ENCODE data around the gene TMEM259. TPM values are rescaled to one million over a fixed set of nuclear protein-coding genes. Genes with fewer than 3 reads are reported as not detected.

TMEM259 gene
- total RNA-seq, 1 donor from 2014 or later: 120 TPM

DNA sequence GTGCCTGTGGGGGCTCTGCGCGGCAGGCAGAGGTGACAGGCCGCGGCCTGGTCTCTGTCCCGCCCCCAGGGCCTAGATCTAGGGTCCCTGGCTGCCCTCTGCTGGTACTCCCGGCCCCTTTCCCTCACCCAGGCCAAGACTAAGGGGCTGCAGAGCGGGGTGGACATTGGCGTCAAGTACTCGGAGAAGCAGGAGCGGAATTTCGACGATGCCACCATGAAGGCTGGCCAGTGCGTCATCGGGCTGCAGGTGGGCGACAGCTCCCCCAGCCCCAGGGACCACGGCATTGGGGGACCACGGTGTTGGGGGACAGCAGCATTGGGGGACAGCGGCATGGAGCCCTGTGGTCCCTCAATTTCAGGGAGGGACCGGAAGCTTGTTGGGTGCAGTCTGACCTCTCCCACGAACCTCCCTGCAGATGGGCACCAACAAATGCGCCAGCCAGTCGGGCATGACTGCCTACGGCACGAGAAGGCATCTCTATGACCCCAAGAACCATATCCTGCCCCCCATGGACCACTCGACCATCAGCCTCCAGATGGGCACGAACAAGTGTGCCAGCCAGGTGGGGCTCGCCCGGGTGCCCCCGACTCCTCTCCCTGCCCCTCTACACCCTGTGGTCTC, 15.2 kb upstream of the TMEM259 start:
- H3K36me3 Mint-ChIP-seq (ENCODE audit: low read depth): peaks cover 25% of the 10 kb centered on the region
- no peak for DNase-seq (ENCODE audit: low spot score)
- H3K27me3 Mint-ChIP-seq (ENCODE audit: low read depth): no peaks in the 10 kb centered on the region
- peaks cover 53% of the 10 kb centered on the region for H3K4me1 Mint-ChIP-seq (ENCODE audit: low read depth)
- H3K4me3 Mint-ChIP-seq (ENCODE audit: unreplicated experiment): no peak overlapping the region
- H3K9me3 Mint-ChIP-seq (ENCODE audit: low read depth): no peaks in the 10 kb centered on the region
- peak; percentile 29 for TF ChIP-seq CTCF (IDR thresholded peaks at IDR 0.05)
- H3K27ac Mint-ChIP-seq (ENCODE audit: unreplicated experiment): peak overlapping the region; percentile 51

DNA sequence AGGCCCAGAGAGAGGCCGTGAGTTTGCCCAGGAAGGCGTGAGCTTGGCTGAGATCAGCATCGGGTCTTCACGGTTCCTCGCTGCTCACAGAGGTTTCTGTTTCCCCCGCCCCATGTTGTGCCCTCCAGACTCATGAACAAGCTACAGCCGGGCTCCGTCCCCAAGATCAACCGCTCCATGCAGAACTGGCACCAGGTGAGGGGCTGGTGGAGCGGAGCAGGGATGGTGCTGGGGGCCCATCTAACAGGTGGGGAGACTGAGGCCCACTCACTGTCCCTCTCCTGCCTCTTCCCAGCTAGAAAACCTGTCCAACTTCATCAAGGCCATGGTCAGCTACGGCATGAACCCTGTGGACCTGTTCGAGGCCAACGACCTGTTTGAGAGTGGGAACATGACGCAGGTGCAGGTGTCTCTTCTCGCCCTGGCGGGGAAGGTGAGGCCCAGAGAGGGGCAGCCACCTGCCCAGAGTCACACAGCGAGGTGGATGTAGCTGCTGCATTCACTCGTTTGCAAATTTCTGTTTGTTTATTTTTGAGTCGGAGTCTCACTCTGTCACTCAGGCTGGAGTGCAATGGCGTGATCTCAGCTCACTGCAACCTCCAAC, 11.4 kb upstream of the TMEM259 start:
- Mint-ChIP-seq H3K4me3 (ENCODE audit: unreplicated experiment) (no peak overlapping the region), H3K27me3 (ENCODE audit: low read depth) (no peaks in the 10 kb centered on the region), H3K9me3 (ENCODE audit: low read depth) (no peaks in the 10 kb centered on the region), H3K36me3 (ENCODE audit: low read depth) (peaks cover 19% of the 10 kb centered on the region), H3K27ac (ENCODE audit: unreplicated experiment) (no peak overlapping the region), H3K4me1 (ENCODE audit: low read depth) (peaks cover 35% of the 10 kb centered on the region)
- TF ChIP-seq CTCF (IDR thresholded peaks at IDR 0.05): no peak
- no peak for DNase-seq (ENCODE audit: low spot score)

- Mint-ChIP-seq H3K9me3 (ENCODE audit: low read depth) (no peaks in the 10 kb centered on the region), H3K27me3 (ENCODE audit: low read depth) (no peaks in the 10 kb centered on the region), H3K4me3 (ENCODE audit: unreplicated experiment) (peak overlapping the region; percentile 91), H3K36me3 (ENCODE audit: low read depth) (peaks cover 10% of the 10 kb centered on the region), H3K4me1 (ENCODE audit: low read depth) (peaks cover 32% of the 10 kb centered on the region), H3K27ac (ENCODE audit: unreplicated experiment) (peak overlapping the region; percentile 89)
- no peak for DNase-seq (ENCODE audit: low spot score)
- no peak for TF ChIP-seq CTCF (IDR thresholded peaks at IDR 0.05)
These were observed 7.4 kb upstream of the TMEM259 start for GRCh38 chr19:1028062-1028926.

DNA sequence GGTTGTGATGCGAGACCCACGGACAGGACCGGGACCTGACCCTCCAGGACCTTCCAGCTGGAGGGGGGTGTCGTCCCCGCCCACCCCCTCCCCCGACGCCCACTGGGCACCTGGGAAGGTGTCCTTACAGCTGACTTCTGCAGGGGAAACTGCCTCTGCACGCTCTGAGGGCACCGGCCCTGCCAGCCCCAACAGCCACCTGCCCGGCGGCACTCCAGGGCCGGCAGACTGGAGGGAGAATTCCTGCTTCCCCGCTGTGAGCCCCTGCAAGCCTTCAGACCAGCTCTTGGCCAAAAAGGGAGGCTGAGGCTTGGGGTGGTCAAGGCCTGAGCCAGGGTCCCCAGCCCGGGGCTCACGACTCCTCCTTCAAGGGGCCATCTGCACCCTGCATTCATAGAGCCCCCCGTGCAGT, 6.7 kb upstream of the TMEM259 start:
- H3K4me3 Mint-ChIP-seq (ENCODE audit: unreplicated experiment): peak overlapping the region; percentile 91
- H3K27me3 Mint-ChIP-seq (ENCODE audit: low read depth): no peaks in the 10 kb centered on the region
- peaks cover 32% of the 10 kb centered on the region for H3K4me1 Mint-ChIP-seq (ENCODE audit: low read depth)
- no peak for DNase-seq (ENCODE audit: low spot score)
- peak overlapping the region; percentile 89 for H3K27ac Mint-ChIP-seq (ENCODE audit: unreplicated experiment)
- no peaks in the 10 kb centered on the region for H3K9me3 Mint-ChIP-seq (ENCODE audit: low read depth)
- peaks cover 9% of the 10 kb centered on the region for H3K36me3 Mint-ChIP-seq (ENCODE audit: low read depth)
- TF ChIP-seq CTCF (IDR thresholded peaks at IDR 0.05): no peak

Measured in chondrocyte (in vitro differentiated cells).